ENCODE results near the gene DPP10.

Gene DPP10

DNA sequence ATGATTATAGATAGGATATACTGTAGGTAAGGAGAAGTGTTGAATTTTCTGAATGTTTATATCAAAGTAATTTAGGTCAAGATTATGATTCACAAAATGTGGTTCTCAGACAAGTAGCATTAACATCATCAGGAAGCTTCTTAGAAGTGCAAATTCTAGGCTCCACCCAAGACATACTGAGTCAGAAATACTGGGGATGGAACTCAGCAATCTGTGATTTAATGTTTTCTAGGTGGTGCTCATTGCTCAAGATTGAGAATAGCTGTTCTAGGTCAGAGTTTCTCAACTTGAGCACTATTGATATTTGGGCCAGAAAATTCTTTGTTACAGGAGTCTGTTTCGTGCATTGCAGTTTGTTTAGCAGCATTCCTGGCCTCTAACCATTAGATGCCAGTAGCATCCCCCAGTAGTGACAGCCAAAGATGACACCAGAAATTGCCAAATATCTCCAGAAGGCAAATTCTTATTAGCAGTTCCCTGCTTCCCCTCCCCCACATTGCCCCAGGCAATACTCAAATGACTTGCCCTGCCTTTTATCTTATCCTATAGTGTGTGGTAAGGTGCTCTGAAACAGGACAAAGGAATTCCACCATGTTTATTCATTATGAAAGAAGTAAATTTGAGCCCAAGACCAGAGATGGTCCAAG is 1001.2 kb downstream of the DPP10 start:
- no peak for TF ChIP-seq CTCF (conservative IDR thresholded peaks at IDR 0.05; ENCODE audit: control insufficient read depth, insufficient read depth, low read depth, low read length)
- H3K4me3 ChIP-seq (ENCODE audit: control insufficient read depth, low read depth, low read length): no peak overlapping the region
- DNase-seq (ENCODE audit: low read depth): no peak

DNA sequence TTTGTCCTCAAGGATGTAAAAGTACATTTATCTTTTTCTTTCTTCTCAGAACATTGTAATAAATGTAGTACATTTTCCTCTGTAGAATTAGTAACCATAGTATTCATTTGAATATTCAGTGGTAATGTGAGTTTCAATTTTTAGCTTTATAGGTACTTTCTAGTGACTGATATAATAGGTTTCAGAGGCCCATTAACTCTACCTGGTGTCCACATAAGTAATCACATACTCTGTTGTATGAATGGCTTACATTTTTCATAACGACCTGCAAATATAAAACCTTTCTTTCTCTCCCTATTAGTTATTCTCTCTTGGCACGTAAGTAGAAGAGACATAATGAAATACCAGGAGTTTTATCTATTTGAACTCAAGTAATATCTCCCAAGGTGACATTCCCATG is 1017.6 kb downstream of the DPP10 start:
- no peak for TF ChIP-seq CTCF (conservative IDR thresholded peaks at IDR 0.05; ENCODE audit: control insufficient read depth, insufficient read depth, low read depth, low read length)
- no peak overlapping the region for H3K4me3 ChIP-seq (ENCODE audit: control insufficient read depth, low read depth, low read length)
- no peak for DNase-seq (ENCODE audit: low read depth)

- no peak overlapping the region for H3K4me3 ChIP-seq (ENCODE audit: control insufficient read depth, low read depth, low read length)
- DNase-seq (ENCODE audit: low read depth): no peak
- TF ChIP-seq CTCF (conservative IDR thresholded peaks at IDR 0.05; ENCODE audit: control insufficient read depth, insufficient read depth, low read depth, low read length): no peak
Measured at GRCh38 chr2:115480741-115481140, 1038.3 kb downstream of the DPP10 start.

DNA sequence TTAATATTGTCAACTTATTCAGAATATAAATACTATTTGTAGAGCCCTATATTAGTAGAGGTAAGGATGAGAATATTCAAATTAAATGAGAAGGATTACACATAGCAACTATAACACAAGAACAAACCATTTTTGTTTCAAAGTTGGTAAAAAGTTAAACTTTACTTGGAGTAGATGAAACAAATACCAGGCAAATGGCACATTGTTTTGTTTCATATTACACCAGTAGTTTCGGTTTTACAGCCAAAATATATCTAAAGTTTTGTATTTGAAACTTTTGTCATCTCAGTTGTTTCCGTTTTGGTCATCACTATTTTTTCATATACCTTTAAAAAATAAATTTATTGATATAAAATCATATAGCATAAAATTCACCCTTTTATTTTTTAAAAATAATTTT is 1039.4 kb downstream of the DPP10 start:
- H3K4me3 ChIP-seq (ENCODE audit: control insufficient read depth, low read depth, low read length): no peak overlapping the region
- TF ChIP-seq CTCF (conservative IDR thresholded peaks at IDR 0.05; ENCODE audit: control insufficient read depth, insufficient read depth, low read depth, low read length): no peak
- no peak for DNase-seq (ENCODE audit: low read depth)

- TF ChIP-seq CTCF (conservative IDR thresholded peaks at IDR 0.05; ENCODE audit: control insufficient read depth, insufficient read depth, low read depth, low read length): no peak
- no peak for DNase-seq (ENCODE audit: low read depth)
- H3K4me3 ChIP-seq (ENCODE audit: control insufficient read depth, low read depth, low read length): no peak overlapping the region
Measured at GRCh38 chr2:115483666-115484065, 1041.2 kb downstream of the DPP10 start.

DNA sequence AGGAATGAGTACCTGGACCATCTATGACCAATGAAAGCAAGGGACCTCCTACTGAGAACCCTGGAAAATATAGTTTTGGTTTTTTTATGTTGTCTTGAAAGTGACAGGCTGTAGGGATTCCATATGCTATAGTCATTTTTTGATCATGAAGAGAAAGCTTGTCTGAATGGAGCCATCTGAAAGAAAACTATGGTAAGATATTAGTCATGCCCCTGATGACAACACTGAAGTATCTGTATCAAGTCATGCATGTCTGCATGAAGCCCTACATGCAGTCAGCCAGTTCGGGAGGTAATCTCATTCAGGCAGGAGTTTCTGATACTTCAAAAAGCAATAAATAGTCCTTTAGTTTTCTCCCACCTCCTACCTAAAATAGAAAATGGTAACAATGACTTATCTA is 1042.0 kb downstream of the DPP10 start:
- no peak for DNase-seq (ENCODE audit: low read depth)
- no peak overlapping the region for H3K4me3 ChIP-seq (ENCODE audit: control insufficient read depth, low read depth, low read length)
- no peak for TF ChIP-seq CTCF (conservative IDR thresholded peaks at IDR 0.05; ENCODE audit: control insufficient read depth, insufficient read depth, low read depth, low read length)

DNA sequence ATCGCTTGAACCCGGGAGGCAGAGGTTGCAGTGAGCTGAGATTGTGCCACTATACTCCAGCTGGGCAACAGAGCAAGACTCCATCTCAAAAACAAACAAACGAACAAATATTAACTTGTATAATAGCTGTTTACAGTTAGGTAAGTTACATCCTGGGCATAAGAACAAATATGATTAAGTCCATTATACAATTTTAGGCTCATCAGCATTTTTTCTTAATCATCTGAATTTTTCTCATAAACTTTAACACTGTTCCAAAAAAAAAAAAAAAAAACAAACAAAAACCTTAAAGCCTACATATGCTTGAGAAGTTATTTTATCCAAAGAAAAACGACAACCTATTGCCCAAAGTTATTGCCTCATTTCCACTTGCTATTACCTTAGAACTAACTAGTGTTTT is 1042.5 kb downstream of the DPP10 start:
- H3K4me3 ChIP-seq (ENCODE audit: control insufficient read depth, low read depth, low read length): no peak overlapping the region
- DNase-seq (ENCODE audit: low read depth): no peak
- no peak for TF ChIP-seq CTCF (conservative IDR thresholded peaks at IDR 0.05; ENCODE audit: control insufficient read depth, insufficient read depth, low read depth, low read length)

Data from fibroblast of mammary gland (primary cell).